ENCODE data around the gene DRG2. TPM values are rescaled to one million over a fixed set of nuclear protein-coding genes. Genes with fewer than 3 reads are reported as not detected.

Gene DRG2
- total and polyA plus RNA-seq, 2 of the 8 experiments (the other 6 are each of a cell fraction or from before 2014, with no cell fraction given): 44.6 to 47.8 TPM

- H2BK120ac ChIP-seq (replicated peaks; ENCODE audit: low read depth, low read length): no peak overlapping the region
- H3K27ac ChIP-seq (ENCODE audit: low read depth, low read length): no peak overlapping the region
- no peak for TF ChIP-seq MAFK (IDR thresholded peaks at IDR 0.05; ENCODE audit: low read depth, low read length)
- TF ChIP-seq RBBP5 (IDR thresholded peaks at IDR 0.05; ENCODE audit: borderline replicate concordance, low read depth, low read length): no peak
- no peak for TF ChIP-seq HDAC6 (IDR thresholded peaks at IDR 0.05; ENCODE audit: low read depth, low read length)
- no peak for TF ChIP-seq PHF8 (conservative IDR thresholded peaks at IDR 0.05; ENCODE audit: low read depth, low read length)
- TF ChIP-seq CHD1 (IDR thresholded peaks at IDR 0.05; ENCODE audit: low read depth, low read length): no peak
- no peak for TF ChIP-seq TAF7 (optimal IDR thresholded peaks at IDR 0.05; ENCODE audit: borderline replicate concordance, low read depth, low read length)
- TF ChIP-seq RAD21 (IDR thresholded peaks at IDR 0.05 in 1 of 2, conservative IDR thresholded peaks at IDR 0.05 in 1 of 2; ENCODE audit: low read depth in 2 of 2, low read length in 2 of 2): no peak
- TF ChIP-seq KDM5A (IDR thresholded peaks at IDR 0.05; ENCODE audit: low read length): no peak
- TF ChIP-seq MAX (IDR thresholded peaks at IDR 0.05): no peak
- TF ChIP-seq CBX5 (IDR thresholded peaks at IDR 0.05; ENCODE audit: low read depth, low read length): no peak
- TF ChIP-seq RXRA (IDR thresholded peaks at IDR 0.05; ENCODE audit: insufficient read depth, low read depth, low read length): no peak
- TF ChIP-seq SIX5 (IDR thresholded peaks at IDR 0.05; ENCODE audit: low read depth, low read length): no peak
- TF ChIP-seq SRF (IDR thresholded peaks at IDR 0.05; ENCODE audit: low read depth, low read length): no peak
- no peak overlapping the region for H3K9ac ChIP-seq (replicated peaks in 1 of 4; ENCODE audit: extremely low read depth in 1 of 4, low read depth in 3 of 4, low read length in 3 of 4)
- H3K79me2 ChIP-seq (ENCODE audit: control insufficient read depth in 1 of 2, insufficient read depth in 2 of 2, low read length in 2 of 2): no peaks in the 10 kb centered on the region
- H2BK20ac ChIP-seq (ENCODE audit: low read length): no peak overlapping the region
- no peaks in the 10 kb centered on the region for H3K79me1 ChIP-seq (ENCODE audit: low read depth, low read length)
- no peak overlapping the region for H4K8ac ChIP-seq (ENCODE audit: extremely low read depth, insufficient read depth, low read length)
- H2BK5ac ChIP-seq (ENCODE audit: low read depth, low read length): no peak overlapping the region
- no peaks in the 10 kb centered on the region for H3K9me3 ChIP-seq (ENCODE audit: insufficient read depth in 2 of 2, low read depth in 1 of 2, low read length in 1 of 2)
- H3K27me3 ChIP-seq (replicated peaks in 1 of 4; ENCODE audit: control insufficient read depth in 3 of 4, extremely low read depth in 1 of 4, insufficient read depth in 3 of 4, low read length in 3 of 4): no peaks in the 10 kb centered on the region
- ChIA-PET CTCF (ENCODE audit: partially characterized antibody) (interaction anchor here (0.8 kb wide), 1 partner anchor 152 kb away, joined by 3 read pairs; no protein-coding TSS in a partner anchor), POLR2A (ENCODE audit: partially characterized antibody) (no interaction called here)
- no peak overlapping the region for H3K23ac ChIP-seq (ENCODE audit: insufficient read length)
- H3K14ac ChIP-seq (ENCODE audit: insufficient read length): no peak overlapping the region
- H3K36me3 ChIP-seq (ENCODE audit: control insufficient read depth in 2 of 4, insufficient read depth in 4 of 4, low read length in 3 of 4): peaks cover 2 to 6% (median 5%) of the 10 kb centered on the region in 4 experiments; a peak in 4 of 8 replicates
- H3K4me3 ChIP-seq (ENCODE audit: extremely low read depth in 1 of 4, insufficient read depth in 2 of 4, low read depth in 3 of 4, low read length in 4 of 4): no peak overlapping the region
- 91% methylated on average over 11 of the region's 11 CpGs; no CpG with 5 or more reads in 1 of the 2 experiments for WGBS, 2 experiments (ENCODE audit: extremely low coverage in 1 of 2, insufficient coverage in 1 of 2, insufficient read length in 1 of 2, insufficient replicate concordance in 2 of 2, low coverage in 1 of 2, low lambda C conversion rate in 2 of 2, missing lambda C conversion rate in 1 of 2)
- H3K23me2 ChIP-seq (ENCODE audit: low read depth, low read length): no peaks in the 10 kb centered on the region
- no peak overlapping the region for H3K4ac ChIP-seq (replicated peaks; ENCODE audit: insufficient read length, low read depth, low read length)
- H2AFZ ChIP-seq (ENCODE audit: low read length): no peak overlapping the region
- DNase-seq (ENCODE audit: low read depth in 1 of 2, low spot score in 2 of 2) (no peak), FAIRE-seq (no peak)
- H3K56ac ChIP-seq (replicated peaks; ENCODE audit: insufficient read length, low read depth, low read length): no peak overlapping the region
- no peak overlapping the region for H4K5ac ChIP-seq (ENCODE audit: insufficient read length, low read depth, low read length)
- no peak overlapping the region for H3K4me2 ChIP-seq (ENCODE audit: insufficient read depth in 1 of 2, low read depth in 2 of 2, low read length in 2 of 2)
- no peaks in the 10 kb centered on the region for H4K20me1 ChIP-seq (replicated peaks in 1 of 2; ENCODE audit: control insufficient read depth in 1 of 2, insufficient read depth in 2 of 2, low read length in 2 of 2)
- no peak overlapping the region for H2BK15ac ChIP-seq (ENCODE audit: low read length)
- no peak overlapping the region for H2AK5ac ChIP-seq (ENCODE audit: low read depth, low read length)
- H3K18ac ChIP-seq (ENCODE audit: extremely low read depth, low read length): no peak overlapping the region
- H4K91ac ChIP-seq (replicated peaks; ENCODE audit: insufficient read length, low read length): no peak overlapping the region
- H2BK12ac ChIP-seq (ENCODE audit: low read depth, low read length): no peak overlapping the region
- H3K4me1 ChIP-seq (replicated peaks in 1 of 4; ENCODE audit: control insufficient read depth in 3 of 4, insufficient read depth in 4 of 4, low read length in 3 of 4): no peaks in the 10 kb centered on the region
Observed at GRCh38 chr17:18065546-18065945, 22.2 kb upstream of the DRG2 start.
